ENCODE results near the gene SYPL2.

Gene SYPL2

DNA sequence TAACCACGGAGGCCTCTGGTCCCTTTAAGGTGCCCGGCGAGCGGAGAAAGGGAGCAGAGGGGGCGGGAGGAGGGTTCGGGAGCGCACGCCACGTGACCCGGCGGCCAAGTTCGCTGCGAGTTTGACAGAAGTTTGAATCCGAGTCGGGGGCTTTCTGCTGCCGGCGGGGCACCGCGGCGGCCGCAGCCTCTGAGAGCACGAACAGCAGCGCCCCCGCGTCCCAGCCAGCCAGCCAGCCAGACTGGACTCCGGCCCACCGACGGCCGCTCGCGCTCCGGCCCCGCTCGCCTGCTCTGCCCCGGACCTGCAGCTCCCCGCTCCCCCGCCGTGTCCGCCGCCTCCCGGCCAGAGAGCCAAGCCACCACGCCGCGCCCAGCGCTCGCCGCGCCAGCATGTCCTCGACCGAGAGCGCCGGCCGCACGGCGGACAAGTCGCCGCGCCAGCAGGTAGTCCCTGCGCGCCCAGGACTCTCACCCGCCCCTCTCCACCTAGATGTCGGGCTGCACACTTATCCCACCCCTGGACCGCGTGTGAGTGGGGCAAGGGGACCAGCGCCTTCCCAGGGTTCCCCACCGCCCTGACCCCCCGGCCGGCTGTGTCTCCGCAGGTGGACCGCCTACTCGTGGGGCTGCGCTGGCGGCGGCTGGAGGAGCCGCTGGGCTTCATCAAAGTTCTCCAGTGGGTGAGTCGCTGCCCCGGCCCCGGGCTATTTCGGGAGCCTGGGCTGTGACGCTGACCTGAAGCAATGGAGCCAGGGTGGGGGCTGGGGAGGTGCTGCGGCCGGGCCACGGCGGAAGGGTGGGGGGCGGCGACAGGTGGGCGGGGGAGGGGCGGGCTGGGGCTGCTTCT, at the start of gene SYPL2:
Gene SYPL2, plus strand, starts transcription at position 95 of the 849 bp plus-strand sequence. Its CDS starts 298 bp downstream, at position 393.
- H3K4me3 ChIP-seq (ENCODE audit: control insufficient read depth, low read depth, low read length) = peak within 1 kb of the TSS; percentile 72
- no peak for DNase-seq (ENCODE audit: low read depth)
- TF ChIP-seq, protein P1, sequence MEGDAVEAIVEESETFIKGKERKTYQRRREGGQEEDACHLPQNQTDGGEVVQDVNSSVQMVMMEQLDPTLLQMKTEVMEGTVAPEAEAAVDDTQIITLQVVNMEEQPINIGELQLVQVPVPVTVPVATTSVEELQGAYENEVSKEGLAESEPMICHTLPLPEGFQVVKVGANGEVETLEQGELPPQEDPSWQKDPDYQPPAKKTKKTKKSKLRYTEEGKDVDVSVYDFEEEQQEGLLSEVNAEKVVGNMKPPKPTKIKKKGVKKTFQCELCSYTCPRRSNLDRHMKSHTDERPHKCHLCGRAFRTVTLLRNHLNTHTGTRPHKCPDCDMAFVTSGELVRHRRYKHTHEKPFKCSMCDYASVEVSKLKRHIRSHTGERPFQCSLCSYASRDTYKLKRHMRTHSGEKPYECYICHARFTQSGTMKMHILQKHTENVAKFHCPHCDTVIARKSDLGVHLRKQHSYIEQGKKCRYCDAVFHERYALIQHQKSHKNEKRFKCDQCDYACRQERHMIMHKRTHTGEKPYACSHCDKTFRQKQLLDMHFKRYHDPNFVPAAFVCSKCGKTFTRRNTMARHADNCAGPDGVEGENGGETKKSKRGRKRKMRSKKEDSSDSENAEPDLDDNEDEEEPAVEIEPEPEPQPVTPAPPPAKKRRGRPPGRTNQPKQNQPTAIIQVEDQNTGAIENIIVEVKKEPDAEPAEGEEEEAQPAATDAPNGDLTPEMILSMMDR (IDR thresholded peaks at IDR 0.05; ENCODE audit: control insufficient read depth, insufficient read depth, low read depth, low read length, missing control alignments) = no peak

DNA sequence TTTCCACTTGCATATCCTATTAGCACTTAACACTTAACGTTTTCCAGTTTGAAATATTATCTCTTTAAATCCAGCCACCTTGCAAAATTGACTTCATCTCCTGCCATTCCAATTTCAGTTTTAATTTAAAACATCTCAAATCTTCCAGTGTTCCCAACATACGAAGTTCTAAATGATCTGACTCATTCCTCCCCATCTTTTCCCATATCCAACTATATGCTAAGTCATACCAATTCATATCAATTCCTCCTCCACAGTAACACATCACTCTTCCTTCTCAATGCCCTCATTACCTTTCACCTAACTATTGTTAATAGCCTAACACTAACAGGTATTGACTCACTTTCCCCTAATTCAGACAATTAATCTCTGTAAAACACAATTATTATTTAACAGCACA, 42.8 kb upstream of the SYPL2 start:
- no peak overlapping the region for H3K4me3 ChIP-seq (ENCODE audit: control insufficient read depth, low read depth, low read length)

DNA sequence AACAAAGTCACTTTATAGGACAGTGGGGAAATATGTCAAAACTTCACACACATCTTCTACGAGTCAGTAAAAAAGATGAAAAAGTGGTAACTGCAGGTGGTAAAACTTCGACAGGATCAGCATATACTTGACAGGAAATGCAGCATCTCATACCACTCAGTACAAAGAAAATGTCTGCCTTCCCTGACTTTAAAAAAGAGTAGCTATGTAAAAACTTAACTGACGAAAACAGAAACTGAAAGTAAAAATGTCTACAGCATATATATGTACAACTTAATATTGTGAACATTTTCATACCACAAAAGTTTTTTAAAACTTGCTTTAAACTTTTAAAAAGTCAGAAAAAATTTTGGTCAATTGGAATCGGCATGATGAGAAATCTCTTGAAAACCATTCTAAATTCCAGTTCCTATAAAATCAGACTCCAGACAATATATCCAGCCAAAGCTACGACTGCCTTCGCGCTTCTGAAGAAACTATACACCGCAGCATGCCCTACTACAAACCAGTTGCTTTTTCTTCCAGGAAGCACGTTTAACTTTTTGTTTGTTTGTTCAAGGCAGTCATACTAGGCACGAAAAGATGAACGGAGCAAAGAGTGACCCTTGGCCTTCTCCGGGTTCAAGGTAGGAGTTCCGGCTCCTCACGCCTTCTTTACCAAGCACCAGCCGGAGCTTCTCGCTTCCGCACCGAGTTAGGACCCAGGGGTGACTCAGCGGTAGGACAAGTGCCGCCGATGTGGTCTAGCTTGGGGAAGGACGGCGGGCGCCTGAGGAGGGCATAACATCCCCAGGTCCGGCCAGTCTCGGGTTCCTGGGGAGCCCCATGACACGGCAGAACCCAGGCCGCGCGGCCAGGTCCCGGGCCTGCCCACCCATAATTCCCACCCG, 40.7 kb upstream of the SYPL2 start:
- TF ChIP-seq, protein P1 (IDR thresholded peaks at IDR 0.05; ENCODE audit: control insufficient read depth, insufficient read depth, low read depth, low read length, missing control alignments) = no peak
- DNase-seq (ENCODE audit: low read depth) = no peak
- H3K4me3 ChIP-seq (ENCODE audit: control insufficient read depth, low read depth, low read length) = peak overlapping the region; percentile 99

More for the DNA sequence above, 42.8 kb upstream of the SYPL2 start:
- DNase-seq (ENCODE audit: low read depth) = no peak
- TF ChIP-seq, protein P1 (IDR thresholded peaks at IDR 0.05; ENCODE audit: control insufficient read depth, insufficient read depth, low read depth, low read length, missing control alignments) = no peak

DNA sequence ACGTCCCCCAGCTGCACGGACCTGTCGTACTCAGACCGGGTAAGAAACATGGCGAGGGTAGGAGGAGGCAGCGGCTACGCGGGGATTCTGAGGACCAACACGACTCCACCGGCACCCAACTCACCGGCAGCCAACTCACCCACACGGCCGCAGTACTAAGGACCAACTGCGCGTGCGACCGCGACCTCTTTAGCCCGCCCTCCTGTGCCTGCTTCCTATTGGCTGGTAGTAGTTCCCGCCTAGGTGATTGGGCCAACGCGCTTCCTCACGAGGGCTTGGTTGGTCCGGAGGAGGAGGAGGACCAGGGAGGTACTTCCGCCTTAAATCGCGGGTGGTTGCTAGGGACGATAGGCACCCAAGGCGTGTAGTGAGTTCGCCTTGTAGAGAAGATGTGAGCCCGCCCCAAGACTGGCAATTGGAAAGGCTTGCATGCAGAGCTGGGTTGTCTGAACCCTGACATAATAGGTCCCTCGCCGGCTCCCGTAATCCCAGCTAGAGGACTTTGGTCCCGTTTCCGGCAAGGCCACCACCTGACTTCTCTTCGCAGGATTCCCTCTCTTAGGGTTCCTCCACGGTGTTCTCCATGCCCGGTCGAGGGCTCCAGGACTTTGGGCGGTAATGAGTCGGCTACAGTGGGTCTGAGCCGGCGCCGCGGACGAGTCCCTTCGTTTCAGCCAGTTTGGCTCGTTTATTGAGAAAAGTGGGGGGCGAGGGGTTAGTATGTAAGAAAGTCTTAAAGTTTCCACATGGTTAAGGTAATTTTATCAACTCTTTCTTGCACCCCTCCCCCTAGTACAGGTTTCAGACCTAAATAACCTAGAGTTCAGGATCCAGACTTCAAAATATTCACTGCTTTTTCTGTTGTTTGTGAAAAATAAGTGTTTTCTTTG, 39.8 kb upstream of the SYPL2 start, which contains the start of gene PSMA5:
Gene PSMA5, minus strand, starts transcription at position 168 of the 890 bp plus-strand sequence. Its CDS starts 118 bp downstream, at position 50.
- TF ChIP-seq, protein P1 (IDR thresholded peaks at IDR 0.05; ENCODE audit: control insufficient read depth, insufficient read depth, low read depth, low read length, missing control alignments) = no peak
- H3K4me3 ChIP-seq (ENCODE audit: control insufficient read depth, low read depth, low read length) = peak within 1 kb of the TSS; percentile 99
- DNase-seq (ENCODE audit: low read depth) = peak; percentile 98

DNA sequence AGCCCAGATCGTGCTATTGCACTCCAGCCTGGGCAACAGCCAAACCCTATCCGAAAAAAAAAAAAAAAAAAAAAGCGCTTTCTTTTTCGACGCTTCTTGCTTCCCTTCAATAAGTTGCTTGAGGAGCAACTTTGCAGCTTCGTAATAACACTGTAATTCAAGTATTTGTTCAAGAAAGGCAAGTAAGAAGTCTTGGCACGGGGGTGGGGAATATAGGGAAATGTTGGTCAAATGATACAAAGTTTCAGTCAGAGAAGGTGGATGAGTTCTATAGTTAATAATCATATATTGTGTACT, 39.2 kb upstream of the SYPL2 start:
- peak overlapping the region; percentile 99 for H3K4me3 ChIP-seq (ENCODE audit: control insufficient read depth, low read depth, low read length)
- DNase-seq (ENCODE audit: low read depth) = no peak
- TF ChIP-seq, protein P1 (IDR thresholded peaks at IDR 0.05; ENCODE audit: control insufficient read depth, insufficient read depth, low read depth, low read length, missing control alignments) = no peak

DNA sequence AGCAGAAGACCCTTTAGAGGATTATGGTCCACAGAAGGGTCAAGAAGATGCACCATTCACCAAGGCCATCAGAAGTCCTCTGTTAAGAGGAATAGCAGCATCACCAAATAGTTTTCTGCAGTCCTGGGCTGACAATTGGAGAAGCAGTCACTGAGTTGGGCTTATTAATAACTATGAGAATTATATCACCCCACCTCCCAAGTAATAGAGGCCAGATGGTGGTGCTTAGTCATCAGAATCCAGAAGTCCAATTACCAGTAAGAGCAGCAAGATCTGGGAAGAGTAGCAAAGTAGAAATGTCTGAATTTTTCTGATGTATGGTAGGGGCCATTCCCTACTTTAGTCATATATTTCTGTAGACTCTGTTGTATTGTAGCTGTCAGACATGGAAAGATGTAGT, 34.0 kb upstream of the SYPL2 start:
- DNase-seq (ENCODE audit: low read depth) = peak; percentile 47
- no peak overlapping the region for H3K4me3 ChIP-seq (ENCODE audit: control insufficient read depth, low read depth, low read length)
- TF ChIP-seq, protein P1 (IDR thresholded peaks at IDR 0.05; ENCODE audit: control insufficient read depth, insufficient read depth, low read depth, low read length, missing control alignments) = no peak

Measured in AG09309 (cell line).